ENCODE data around the gene TTLL5. TPM values are rescaled to one million over a fixed set of nuclear protein-coding genes. Genes with fewer than 3 reads are reported as not detected.

Gene TTLL5
- total RNA-seq, 2 donors from 2014 or later, result 26.5 to 37.3 TPM

DNA sequence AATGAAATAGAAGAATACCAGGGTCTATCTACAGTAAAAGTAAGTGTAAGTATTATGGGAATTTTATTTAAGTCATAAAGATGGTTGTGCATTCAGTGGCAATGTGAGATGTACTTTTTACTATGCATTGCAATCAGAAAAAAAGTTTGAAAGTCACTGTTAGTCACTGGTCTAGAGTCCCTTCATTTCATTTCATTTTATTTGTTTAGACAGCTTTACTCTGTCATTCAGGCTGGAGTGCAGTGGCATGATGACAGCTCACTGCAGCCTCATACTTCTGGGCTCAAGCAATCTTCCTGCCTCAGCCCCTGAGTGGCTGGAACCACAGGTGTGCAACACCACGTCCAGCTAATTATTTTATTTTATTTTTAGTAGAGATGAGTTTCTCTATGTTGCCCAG is 278.2 kb downstream of the TTLL5 start:
- Histone ChIP-seq H3K4me3 (no peak overlapping the region), H3K27ac (no peak overlapping the region), H3K9me3 (no peaks in the 10 kb centered on the region), H3K4me1 (no peaks in the 10 kb centered on the region), H3K36me3 (no peaks in the 10 kb centered on the region), H3K27me3 (no peaks in the 10 kb centered on the region), H3K9ac (ENCODE audit: low read depth in 2 of 2, low read length in 2 of 2) (no peak overlapping the region)
- intact Hi-C loops (cut with DNase I), result no loop called here
- DNase-seq, result no peak
- TF ChIP-seq, protein P1, sequence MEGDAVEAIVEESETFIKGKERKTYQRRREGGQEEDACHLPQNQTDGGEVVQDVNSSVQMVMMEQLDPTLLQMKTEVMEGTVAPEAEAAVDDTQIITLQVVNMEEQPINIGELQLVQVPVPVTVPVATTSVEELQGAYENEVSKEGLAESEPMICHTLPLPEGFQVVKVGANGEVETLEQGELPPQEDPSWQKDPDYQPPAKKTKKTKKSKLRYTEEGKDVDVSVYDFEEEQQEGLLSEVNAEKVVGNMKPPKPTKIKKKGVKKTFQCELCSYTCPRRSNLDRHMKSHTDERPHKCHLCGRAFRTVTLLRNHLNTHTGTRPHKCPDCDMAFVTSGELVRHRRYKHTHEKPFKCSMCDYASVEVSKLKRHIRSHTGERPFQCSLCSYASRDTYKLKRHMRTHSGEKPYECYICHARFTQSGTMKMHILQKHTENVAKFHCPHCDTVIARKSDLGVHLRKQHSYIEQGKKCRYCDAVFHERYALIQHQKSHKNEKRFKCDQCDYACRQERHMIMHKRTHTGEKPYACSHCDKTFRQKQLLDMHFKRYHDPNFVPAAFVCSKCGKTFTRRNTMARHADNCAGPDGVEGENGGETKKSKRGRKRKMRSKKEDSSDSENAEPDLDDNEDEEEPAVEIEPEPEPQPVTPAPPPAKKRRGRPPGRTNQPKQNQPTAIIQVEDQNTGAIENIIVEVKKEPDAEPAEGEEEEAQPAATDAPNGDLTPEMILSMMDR (IDR thresholded peaks at IDR 0.05), result no peak

DNA sequence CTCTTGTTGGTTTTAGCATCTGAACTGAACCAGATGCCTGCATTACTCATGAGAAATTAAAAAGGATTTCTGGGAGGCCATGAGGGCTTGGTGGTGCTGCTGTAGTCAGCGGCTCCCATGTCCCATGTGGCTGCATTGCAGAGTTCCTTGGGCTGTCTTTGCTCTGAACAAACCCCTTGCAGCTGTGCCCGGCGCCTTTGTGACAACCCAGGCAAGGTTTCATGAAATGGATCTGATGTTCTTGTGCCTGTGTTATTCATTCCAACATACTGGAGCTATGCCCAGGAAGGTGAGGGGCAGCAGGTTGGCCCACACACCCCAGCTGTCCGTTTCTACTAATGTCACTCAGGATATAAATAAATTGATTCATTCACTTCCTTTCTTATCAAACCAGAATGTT is 280.0 kb downstream of the TTLL5 start:
- no peaks in the 10 kb centered on the region for H3K36me3 ChIP-seq
- no peaks in the 10 kb centered on the region for H3K4me1 ChIP-seq
- H3K27me3 ChIP-seq, result no peaks in the 10 kb centered on the region
- intact Hi-C loops (cut with DNase I), result no loop called here
- H3K4me3 ChIP-seq, result no peak overlapping the region
- DNase-seq, result no peak
- no peak overlapping the region for H3K9ac ChIP-seq (ENCODE audit: low read depth in 2 of 2, low read length in 2 of 2)
- no peaks in the 10 kb centered on the region for H3K9me3 ChIP-seq
- TF ChIP-seq, protein P1 (IDR thresholded peaks at IDR 0.05), result no peak
- H3K27ac ChIP-seq, result no peak overlapping the region

DNA sequence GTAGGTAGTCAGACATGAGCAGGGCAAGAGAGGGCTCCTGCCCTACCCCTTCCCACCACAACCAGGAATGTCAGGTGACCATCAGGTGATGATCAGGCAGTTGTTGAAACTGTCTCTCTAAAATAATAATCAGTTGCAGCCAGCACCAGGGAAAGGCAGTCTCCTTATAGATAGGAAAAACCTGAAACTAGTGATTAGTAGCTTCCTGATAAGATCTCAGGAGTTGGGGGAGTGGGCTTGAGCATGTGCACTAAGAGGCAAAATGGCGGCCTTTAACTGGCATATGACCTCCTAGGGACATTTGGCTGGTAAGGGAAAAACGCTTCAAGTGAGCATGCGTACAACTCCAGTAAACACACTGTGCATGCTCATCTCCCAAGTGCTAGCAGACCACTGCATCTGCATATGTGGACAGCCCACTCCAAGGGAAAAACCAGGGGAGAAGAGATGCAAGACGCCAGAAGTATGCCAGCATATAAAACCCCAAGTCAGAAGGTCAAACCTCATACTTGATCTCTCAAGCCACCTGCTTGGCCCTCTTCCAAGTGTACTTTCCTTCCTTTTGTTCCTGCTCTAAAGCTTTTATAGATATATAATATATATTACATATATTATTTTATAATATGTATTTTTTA is 283.7 kb downstream of the TTLL5 start:
- Histone ChIP-seq H3K27me3 (no peaks in the 10 kb centered on the region), H3K4me3 (no peak overlapping the region), H3K9me3 (no peaks in the 10 kb centered on the region), H3K36me3 (no peaks in the 10 kb centered on the region), H3K9ac (ENCODE audit: low read depth in 2 of 2, low read length in 2 of 2) (no peak overlapping the region), H3K27ac (no peak overlapping the region), H3K4me1 (no peaks in the 10 kb centered on the region)
- TF ChIP-seq, protein P1 (IDR thresholded peaks at IDR 0.05), result no peak
- no peak for DNase-seq
- intact Hi-C loops (cut with DNase I), result no loop called here

DNA sequence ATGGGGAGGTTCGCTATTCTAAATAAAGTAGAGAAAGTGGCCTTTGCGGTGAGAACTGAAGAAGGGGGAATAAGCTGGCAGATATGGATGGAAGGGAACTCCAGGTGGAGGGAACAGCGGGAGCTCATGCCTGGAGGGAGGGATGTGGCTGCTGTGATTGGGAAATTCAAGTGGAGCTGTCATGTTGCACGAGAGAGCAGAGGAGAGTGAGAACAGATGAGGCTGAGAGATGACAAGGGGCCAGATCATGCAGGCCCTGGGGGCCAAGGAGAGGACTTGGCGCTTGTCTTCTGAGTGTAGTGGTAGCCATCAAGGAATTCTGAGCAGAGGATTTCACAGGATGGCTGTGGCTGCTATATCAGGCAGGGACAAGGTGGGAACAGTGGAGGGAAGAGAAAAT is 285.7 kb downstream of the TTLL5 start:
- no peaks in the 10 kb centered on the region for H3K4me1 ChIP-seq
- H3K9ac ChIP-seq (ENCODE audit: low read depth in 2 of 2, low read length in 2 of 2), result no peak overlapping the region
- H3K4me3 ChIP-seq, result no peak overlapping the region
- TF ChIP-seq, protein P1 (IDR thresholded peaks at IDR 0.05), result no peak
- DNase-seq, result no peak
- no peaks in the 10 kb centered on the region for H3K27me3 ChIP-seq
- no peak overlapping the region for H3K27ac ChIP-seq
- H3K36me3 ChIP-seq, result no peaks in the 10 kb centered on the region
- H3K9me3 ChIP-seq, result no peaks in the 10 kb centered on the region
- intact Hi-C loops (cut with DNase I), result no loop called here

DNA sequence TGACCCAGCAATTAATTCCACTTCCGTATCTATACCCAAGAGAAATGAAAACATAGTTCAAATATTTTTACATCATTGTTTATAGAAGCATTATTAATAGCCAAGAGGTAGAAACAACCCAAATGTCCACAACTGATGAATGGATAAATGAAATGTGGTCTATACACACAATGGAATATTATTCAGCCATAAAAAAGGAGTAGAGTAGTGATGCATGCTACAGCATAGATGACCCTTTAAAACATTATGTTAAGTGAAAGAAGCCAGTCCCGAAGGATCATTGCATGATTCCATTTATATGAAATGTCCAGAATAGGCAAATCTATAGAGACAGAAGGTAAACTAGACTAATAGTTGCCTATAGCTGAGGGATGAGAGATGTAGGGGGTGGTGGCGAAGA is 291.4 kb downstream of the TTLL5 start:
- DNase-seq, result no peak
- intact Hi-C loops (cut with DNase I), result no loop called here
- Histone ChIP-seq H3K4me1 (no peaks in the 10 kb centered on the region), H3K27me3 (no peaks in the 10 kb centered on the region), H3K27ac (no peak overlapping the region), H3K36me3 (no peaks in the 10 kb centered on the region), H3K4me3 (no peak overlapping the region), H3K9me3 (no peaks in the 10 kb centered on the region), H3K9ac (ENCODE audit: low read depth in 2 of 2, low read length in 2 of 2) (no peak overlapping the region)
- TF ChIP-seq, protein P1 (IDR thresholded peaks at IDR 0.05), result no peak
